Measurements from ENCODE around the gene PLD6. TPM values are rescaled to one million over a fixed set of nuclear protein-coding genes. Genes with fewer than 3 reads are reported as not detected.

PLD6 gene
- total and polyA plus RNA-seq, 2 experiments from 2014 or later = 0.65 to 1.0 TPM

DNA sequence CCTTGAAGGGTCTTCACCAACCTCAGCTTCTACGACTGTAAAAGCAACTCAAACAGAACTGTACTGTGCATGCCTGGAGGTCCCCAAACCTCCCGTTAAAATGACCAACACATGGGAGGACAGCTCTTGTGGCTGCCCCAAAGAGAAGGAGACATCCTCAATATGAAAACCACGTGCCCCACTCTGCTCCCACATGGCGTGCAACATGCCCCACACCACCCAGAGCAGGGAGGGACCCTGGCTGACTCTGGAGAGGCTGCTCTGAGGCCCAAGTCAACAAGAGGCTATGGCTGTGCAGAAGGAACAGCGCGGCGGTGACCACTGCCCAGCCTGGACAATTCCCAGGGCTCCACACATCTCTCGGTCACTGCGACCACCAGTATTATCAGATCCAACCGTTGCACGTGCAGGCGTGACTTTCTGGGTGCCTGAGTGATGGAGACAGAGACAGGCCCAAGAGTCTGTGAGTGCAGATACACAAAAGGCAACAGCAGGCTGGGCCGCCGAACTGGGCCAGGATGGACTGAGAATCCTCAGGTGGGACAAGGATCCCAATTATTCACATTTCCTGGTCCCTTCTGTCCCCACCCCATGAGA, 1.4 kb downstream of the PLD6 start:
- no peak for DNase-seq
- Histone ChIP-seq H3K9me3 (ENCODE audit: low read depth) (no peaks in the 10 kb centered on the region), H3K79me2 (ENCODE audit: insufficient read depth) (no peaks in the 10 kb centered on the region), H3K4me1 (ENCODE audit: insufficient read depth) (0 out of 2 replicates have a peak, but pooled peaks cover 12% of the 10 kb centered on the region), H4K20me1 (ENCODE audit: insufficient read depth) (no peaks in the 10 kb centered on the region), H3K4me3 (peak overlapping the region; percentile 70), H2AFZ (peak overlapping the region; percentile 80; the same call in 1 of the 2 replicates), H3K27me3 (replicated peaks; ENCODE audit: insufficient read depth) (no peaks in the 10 kb centered on the region), H3K9me2 (ENCODE audit: insufficient read depth) (no peaks in the 10 kb centered on the region), H3K9ac (peak overlapping the region; percentile 84), H3K27ac (no peak overlapping the region), H3K4me2 (ENCODE audit: unreplicated experiment) (peak overlapping the region; percentile 88), H3K36me3 (ENCODE audit: low read depth) (no peaks in the 10 kb centered on the region), H3F3A (ENCODE audit: insufficient read depth) (peaks cover 15% of the 10 kb centered on the region)
- no peak for TF ChIP-seq EZH2 (IDR thresholded peaks at IDR 0.05; ENCODE audit: insufficient read depth, poor library complexity, severe bottlenecking)
- WGBS, 2 experiments (ENCODE audit: low coverage in 1 of 2, low lambda C conversion rate in 2 of 2, missing lambda C conversion rate in 2 of 2) = 77 to 81% methylated on average over 14 of the region's 14 CpGs
- in situ Hi-C loops (cut with MboI) = no loop called here

DNA sequence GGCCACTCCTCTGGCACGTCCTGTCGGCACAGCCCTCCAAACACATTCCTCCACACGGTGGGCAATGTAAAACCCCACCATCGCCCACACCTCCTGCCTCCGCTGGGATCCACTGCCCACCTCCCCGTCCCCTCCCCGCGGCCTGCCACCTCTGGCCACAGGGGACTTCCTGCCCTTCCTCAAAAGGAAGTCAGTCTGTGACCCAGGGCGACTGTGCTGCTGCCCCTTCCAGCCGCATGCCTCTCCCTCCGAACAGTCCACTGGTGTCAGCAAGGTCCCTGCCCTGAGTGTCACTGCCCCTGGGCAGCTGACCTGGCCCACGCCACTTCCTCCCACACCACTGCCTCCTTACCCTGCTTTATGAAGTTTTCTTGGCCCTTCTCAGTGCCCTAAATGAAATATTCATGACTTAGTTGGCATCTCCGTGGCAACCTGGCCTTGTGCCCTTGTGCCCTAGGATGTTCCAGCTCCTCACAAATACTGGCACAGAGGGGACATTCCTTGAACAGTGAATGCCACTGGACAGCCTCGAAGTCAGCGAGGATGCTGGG, 2.0 kb downstream of the PLD6 start:
- Histone ChIP-seq H2AFZ (no peak overlapping the region), H3K4me1 (ENCODE audit: insufficient read depth) (0 out of 2 replicates have a peak, but pooled peaks cover 12% of the 10 kb centered on the region), H3K27ac (no peak overlapping the region), H3K4me3 (no peak overlapping the region), H3K79me2 (ENCODE audit: insufficient read depth) (no peaks in the 10 kb centered on the region), H3F3A (ENCODE audit: insufficient read depth) (peaks cover 15% of the 10 kb centered on the region), H3K27me3 (replicated peaks; ENCODE audit: insufficient read depth) (no peaks in the 10 kb centered on the region), H4K20me1 (ENCODE audit: insufficient read depth) (no peaks in the 10 kb centered on the region), H3K9me2 (ENCODE audit: insufficient read depth) (no peaks in the 10 kb centered on the region), H3K4me2 (ENCODE audit: unreplicated experiment) (no peak overlapping the region), H3K9ac (no peak overlapping the region), H3K9me3 (ENCODE audit: low read depth) (no peaks in the 10 kb centered on the region), H3K36me3 (ENCODE audit: low read depth) (no peaks in the 10 kb centered on the region)
- in situ Hi-C loops (cut with MboI) = no loop called here
- WGBS, 2 experiments (ENCODE audit: low coverage in 1 of 2, low lambda C conversion rate in 2 of 2, missing lambda C conversion rate in 2 of 2) = 85 to 87% methylated on average over 15 of the region's 15 CpGs
- DNase-seq = no peak
- TF ChIP-seq EZH2 (IDR thresholded peaks at IDR 0.05; ENCODE audit: insufficient read depth, poor library complexity, severe bottlenecking) (no peak), EZH2phosphoT487 (IDR thresholded peaks at IDR 0.05; ENCODE audit: insufficient read depth, low read depth) (no peak)

DNA sequence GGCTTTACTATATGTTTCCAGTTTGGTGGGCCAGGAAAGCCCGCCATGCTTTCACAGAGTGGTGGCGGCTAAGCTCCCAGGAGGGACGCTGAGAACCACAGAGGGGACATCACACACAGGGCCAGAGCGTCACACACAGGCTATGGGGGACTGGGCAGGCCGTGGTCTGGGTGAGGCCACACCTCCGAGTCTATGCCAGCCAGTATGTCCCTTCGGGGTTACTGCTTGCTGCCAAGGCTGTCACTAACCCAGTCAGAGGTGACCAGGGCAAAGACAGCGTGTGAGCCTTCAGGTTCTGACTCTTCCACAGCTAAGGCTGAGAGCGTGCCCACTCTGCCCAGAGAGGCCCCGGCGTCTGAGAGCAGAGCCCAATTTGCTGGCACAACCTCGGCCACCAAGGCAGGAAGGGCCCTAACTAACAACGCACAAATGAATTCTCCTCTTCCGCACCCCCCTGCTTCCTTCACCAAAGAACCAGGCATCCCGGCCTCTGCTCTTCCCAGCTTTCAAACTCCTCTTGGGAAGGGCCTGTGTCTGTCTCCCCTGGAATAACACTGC, 2.9 kb downstream of the PLD6 start:
- DNase-seq = no peak
- no peaks in the 10 kb centered on the region for H3K27me3 ChIP-seq (replicated peaks; ENCODE audit: insufficient read depth)
- no peaks in the 10 kb centered on the region for H3K9me3 ChIP-seq (ENCODE audit: low read depth)
- in situ Hi-C loops (cut with MboI) = no loop called here
- 0 out of 2 replicates have a peak, but pooled peaks cover 12% of the 10 kb centered on the region for H3K4me1 ChIP-seq (ENCODE audit: insufficient read depth)
- no peak overlapping the region for H3K27ac ChIP-seq
- H3K4me3 ChIP-seq = no peak overlapping the region
- TF ChIP-seq EZH2 (IDR thresholded peaks at IDR 0.05; ENCODE audit: insufficient read depth, poor library complexity, severe bottlenecking) = no peak
- no peak for TF ChIP-seq EZH2phosphoT487 (IDR thresholded peaks at IDR 0.05; ENCODE audit: insufficient read depth, low read depth)
- 87 to 89% methylated on average over 15 of the region's 15 CpGs for WGBS, 2 experiments (ENCODE audit: low coverage in 1 of 2, low lambda C conversion rate in 2 of 2, missing lambda C conversion rate in 2 of 2)
- H3K9ac ChIP-seq = no peak overlapping the region
- H3F3A ChIP-seq (ENCODE audit: insufficient read depth) = peaks cover 15% of the 10 kb centered on the region
- no peaks in the 10 kb centered on the region for H3K79me2 ChIP-seq (ENCODE audit: insufficient read depth)
- H3K9me2 ChIP-seq (ENCODE audit: insufficient read depth) = no peaks in the 10 kb centered on the region
- no peaks in the 10 kb centered on the region for H4K20me1 ChIP-seq (ENCODE audit: insufficient read depth)
- no peak overlapping the region for H3K4me2 ChIP-seq (ENCODE audit: unreplicated experiment)
- H3K36me3 ChIP-seq (ENCODE audit: low read depth) = no peaks in the 10 kb centered on the region
- H2AFZ ChIP-seq = no peak overlapping the region

DNA sequence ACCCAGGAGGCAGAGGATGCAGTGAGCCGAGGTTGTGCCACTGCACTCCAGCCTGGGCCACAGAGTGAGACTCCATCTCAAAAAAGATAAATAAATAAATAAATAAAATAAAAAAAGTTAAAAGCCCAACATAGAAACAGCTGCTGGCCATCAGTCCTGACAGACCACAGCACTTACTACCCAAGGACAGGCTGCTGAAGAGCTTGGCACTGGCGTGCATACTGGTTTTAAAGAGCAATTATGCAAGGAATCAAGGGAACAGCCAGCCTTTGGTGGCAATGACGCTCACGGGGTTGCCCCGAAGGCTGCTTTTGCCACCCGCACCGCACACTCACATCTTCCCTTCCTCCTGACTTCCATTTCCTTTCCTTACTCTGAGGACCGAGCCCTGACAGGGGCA, 4.2 kb downstream of the PLD6 start:
- in situ Hi-C loops (cut with MboI) = no loop called here

More for the DNA sequence above, 4.2 kb downstream of the PLD6 start:
- Histone ChIP-seq H3K4me1 (ENCODE audit: insufficient read depth) (0 out of 2 replicates have a peak, but pooled peaks cover 9% of the 10 kb centered on the region), H3K9me3 (ENCODE audit: low read depth) (no peaks in the 10 kb centered on the region), H3K27me3 (replicated peaks; ENCODE audit: insufficient read depth) (no peaks in the 10 kb centered on the region), H3K9me2 (ENCODE audit: insufficient read depth) (no peaks in the 10 kb centered on the region), H3K4me2 (ENCODE audit: unreplicated experiment) (no peak overlapping the region), H3K27ac (no peak overlapping the region), H3F3A (ENCODE audit: insufficient read depth) (peaks cover 5% of the 10 kb centered on the region), H3K4me3 (no peak overlapping the region), H2AFZ (no peak overlapping the region), H3K36me3 (ENCODE audit: low read depth) (no peaks in the 10 kb centered on the region), H3K9ac (no peak overlapping the region), H3K79me2 (ENCODE audit: insufficient read depth) (no peaks in the 10 kb centered on the region), H4K20me1 (ENCODE audit: insufficient read depth) (no peaks in the 10 kb centered on the region)
- 87 to 96% methylated on average over 8 of the region's 8 CpGs for WGBS, 2 experiments (ENCODE audit: low coverage in 1 of 2, low lambda C conversion rate in 2 of 2, missing lambda C conversion rate in 2 of 2)
- no peak for DNase-seq
- TF ChIP-seq EZH2 (IDR thresholded peaks at IDR 0.05; ENCODE audit: insufficient read depth, poor library complexity, severe bottlenecking) (no peak), EZH2phosphoT487 (IDR thresholded peaks at IDR 0.05; ENCODE audit: insufficient read depth, low read depth) (no peak)
